PC-3 (cell line): ENCODE data around the gene RPS6KA2. TPM values are rescaled to one million over a fixed set of nuclear protein-coding genes. Genes with fewer than 3 reads are reported as not detected.

ENCODE experiments used
- ATAC-seq: fragments of 200-7000 bp; cut with Tn5 transposase; 2 replicates; pipeline ENCODE4 v1.9.1; 2020; ENCODE audit warnings: mild to moderate bottlenecking, moderate library complexity
- BruUV-seq: library from RNA; stranded (reverse); fragments of 400-500 nt; replicated peaks from 2 replicates; lab custom pipeline; 2021; lab: Mats Ljungman, UMichigan
- CTCF ChIA-PET: fragments of 300-600 bp; sonication (Branson Sonifier 250); formaldehyde crosslinking; loops from one replicate; lab custom pipeline; 2022; ENCODE audit warnings: antibody characterized with exemption; lab: Charles Lee
- POLR2A ChIA-PET: fragments of 300-600 bp; sonication (Branson Sonifier 250); formaldehyde crosslinking; loops from one replicate; lab custom pipeline; 2022; ENCODE audit warnings: antibody characterized with exemption; ENCODE audit not compliant: unreplicated experiment; lab: Charles Lee
- DNase-seq: peaks from one replicate; pipeline ENCODE4 v3.0.0-alpha.2; 2015
- H2AFZ ChIP-seq: fragments of 300-600 bp; sonication (generic); 2 replicates; pipeline ENCODE4 v1.6.0; 2016; ENCODE audit warnings: antibody characterized with exemption, low read length
- H3F3A ChIP-seq: fragments of 300-600 bp; sonication (generic); one replicate; pipeline ENCODE4 v1.6.0; 2017; ENCODE audit warnings: antibody characterized with exemption, low read length, control low read depth, mild to moderate bottlenecking; ENCODE audit not compliant: unreplicated experiment
- H3K27ac ChIP-seq: fragments of 300-600 bp; sonication (generic); 2 replicates; pipeline ENCODE4 v1.5.1; 2016; ENCODE audit warnings: mild to moderate bottlenecking, low read length
- H3K27me3 ChIP-seq: fragments of 300-600 bp; sonication (generic); 2 replicates; pipeline ENCODE4 v1.6.1; 2016; ENCODE audit warnings: low read length, mixed read lengths
- H3K36me3 ChIP-seq: fragments of 300-600 bp; sonication (generic); 2 replicates; pipeline ENCODE4 v1.6.1; 2016; ENCODE audit warnings: low read depth, mixed run types, low read length, mixed read lengths
- H3K4me1 ChIP-seq: fragments of 300-600 bp; sonication (generic); 2 replicates; pipeline ENCODE4 v1.5.1; 2016; ENCODE audit warnings: low read length; ENCODE audit not compliant: insufficient read depth
- H3K4me2 ChIP-seq: fragments of 300-600 bp; sonication (generic); 2 replicates; pipeline ENCODE4 v1.6.0; 2016; ENCODE audit warnings: low read length
- H3K4me3 ChIP-seq: fragments of 300-600 bp; sonication (generic); 2 replicates; pipeline ENCODE4 v1.5.1; 2016; ENCODE audit warnings: mild to moderate bottlenecking, low read length, mixed read lengths
- H3K79me2 ChIP-seq: fragments of 300-600 bp; sonication (generic); 2 replicates; pipeline ENCODE4 v1.6.1; 2017; ENCODE audit warnings: low read length, mixed read lengths
- H3K9ac ChIP-seq: fragments of 300-600 bp; sonication (generic); 2 replicates; pipeline ENCODE4 v1.6.0; 2016; ENCODE audit warnings: mild to moderate bottlenecking, low read length
- H3K9me2 ChIP-seq: fragments of 300-600 bp; sonication (generic); replicated peaks from 2 replicates; pipeline ENCODE4 v1.6.1; 2016; ENCODE audit warnings: mixed run types, low read length, mixed read lengths
- H3K9me3 ChIP-seq: fragments of 300-600 bp; sonication (generic); 2 replicates; pipeline ENCODE4 v1.6.1; 2016; ENCODE audit warnings: low read length, mixed read lengths
- H4K20me1 ChIP-seq: fragments of 300-600 bp; sonication (generic); 2 replicates; pipeline ENCODE4 v1.6.1; 2016; ENCODE audit warnings: low read length, mixed read lengths
- EZH2 ChIP-seq: fragments of 300-600 bp; sonication (generic); IDR thresholded peaks from one replicate; pipeline ENCODE4 v1.6.1; 2017; ENCODE audit warnings: antibody characterized with exemption, mild to moderate bottlenecking, low read length; ENCODE audit not compliant: unreplicated experiment
- EZH2phosphoT487 ChIP-seq: fragments of 300-600 bp; sonication (generic); IDR thresholded peaks from 2 replicates; pipeline ENCODE4 v1.6.1; 2018; ENCODE audit warnings: mild to moderate bottlenecking, antibody characterized with exemption, low read length, borderline replicate concordance
- intact Hi-C: fragments of 100-400 bp; cut with micrococcal nuclease; formaldehyde crosslinking; loops from 2 replicates; pipeline ENCODE4 v1.9.0; 2023
- total RNA-seq: library from RNA; depleted of rRNA; stranded (reverse); fragments of >200 nt; gene quantifications from 2 replicates; pipeline ENCODE4 v1.2.3, GENCODE V29; 2014
- TF ChIP-seq, protein P1 (sequence below): fragments of 300-600 bp; sonication (generic); conservative IDR thresholded peaks from 2 replicates; pipeline ENCODE4 v1.5.1; 2017; ENCODE audit warnings: antibody characterized with exemption, low read depth, mild to moderate bottlenecking, low read length

Gene RPS6KA2
- total RNA-seq, 1 experiment from 2014 or later, result 5.1 TPM

DNA sequence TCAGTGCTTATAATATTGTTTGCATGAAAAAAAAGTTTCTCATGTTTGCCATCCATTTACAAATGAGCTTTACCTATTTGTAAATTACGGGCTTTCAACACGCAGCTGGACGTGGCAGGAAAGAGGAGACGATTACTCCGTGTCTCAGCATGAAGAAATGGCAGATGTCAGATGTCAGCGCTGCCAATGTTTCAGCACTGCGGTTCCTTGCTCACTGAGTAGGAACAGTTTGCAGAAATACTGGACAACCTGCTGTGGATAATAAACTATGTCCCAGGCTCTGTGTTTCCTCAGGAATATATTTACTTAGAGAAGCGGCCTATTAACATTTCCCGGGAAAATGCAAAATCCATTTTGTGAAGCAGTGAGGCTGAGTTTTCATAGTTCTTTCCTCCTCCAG, 63.2 kb downstream of the RPS6KA2 start:
- BruUV-seq, result no TSS peak
- Histone ChIP-seq H3K79me2 (no peaks in the 10 kb centered on the region), H3K27ac (no peak overlapping the region), H3K4me3 (no peak overlapping the region), H3K9me2 (no peaks in the 10 kb centered on the region), H3K9ac (no peak overlapping the region), H2AFZ (no peak overlapping the region), H3K4me1 (peaks cover 21% of the 10 kb centered on the region), H3F3A (no peaks in the 10 kb centered on the region), H3K27me3 (no peaks in the 10 kb centered on the region), H3K36me3 (no peaks in the 10 kb centered on the region), H4K20me1 (no peaks in the 10 kb centered on the region), H3K9me3 (no peaks in the 10 kb centered on the region), H3K4me2 (no peak overlapping the region)
- DNase-seq (no peak), ATAC-seq (no peak)
- ChIA-PET CTCF (no interaction called here), POLR2A (no interaction called here)
- TF ChIP-seq EZH2, result no peak
- TF ChIP-seq, protein P1, sequence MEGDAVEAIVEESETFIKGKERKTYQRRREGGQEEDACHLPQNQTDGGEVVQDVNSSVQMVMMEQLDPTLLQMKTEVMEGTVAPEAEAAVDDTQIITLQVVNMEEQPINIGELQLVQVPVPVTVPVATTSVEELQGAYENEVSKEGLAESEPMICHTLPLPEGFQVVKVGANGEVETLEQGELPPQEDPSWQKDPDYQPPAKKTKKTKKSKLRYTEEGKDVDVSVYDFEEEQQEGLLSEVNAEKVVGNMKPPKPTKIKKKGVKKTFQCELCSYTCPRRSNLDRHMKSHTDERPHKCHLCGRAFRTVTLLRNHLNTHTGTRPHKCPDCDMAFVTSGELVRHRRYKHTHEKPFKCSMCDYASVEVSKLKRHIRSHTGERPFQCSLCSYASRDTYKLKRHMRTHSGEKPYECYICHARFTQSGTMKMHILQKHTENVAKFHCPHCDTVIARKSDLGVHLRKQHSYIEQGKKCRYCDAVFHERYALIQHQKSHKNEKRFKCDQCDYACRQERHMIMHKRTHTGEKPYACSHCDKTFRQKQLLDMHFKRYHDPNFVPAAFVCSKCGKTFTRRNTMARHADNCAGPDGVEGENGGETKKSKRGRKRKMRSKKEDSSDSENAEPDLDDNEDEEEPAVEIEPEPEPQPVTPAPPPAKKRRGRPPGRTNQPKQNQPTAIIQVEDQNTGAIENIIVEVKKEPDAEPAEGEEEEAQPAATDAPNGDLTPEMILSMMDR, result no peak
- no peak for TF ChIP-seq EZH2phosphoT487
- intact Hi-C loops, result no loop called here

DNA sequence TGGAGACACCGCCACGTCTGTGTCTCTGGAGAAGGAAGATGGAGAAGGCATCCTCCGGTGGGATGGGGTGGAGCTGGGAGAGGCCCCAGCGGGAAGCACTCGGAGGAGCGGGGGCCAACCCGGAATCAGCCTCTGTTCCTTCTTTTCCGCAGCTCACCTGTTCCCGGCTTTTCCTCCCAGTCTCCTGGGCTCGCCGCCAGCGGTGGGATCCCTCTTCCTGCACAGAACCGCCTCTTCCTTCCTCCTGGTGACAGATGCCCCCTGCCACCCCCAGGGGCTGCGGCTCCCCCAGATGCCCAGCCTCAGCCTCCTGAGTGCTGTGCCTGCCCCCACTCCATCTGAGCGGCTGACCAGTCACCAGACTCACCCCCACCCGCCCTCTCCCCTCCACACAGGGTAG, 63.9 kb downstream of the RPS6KA2 start:
- Histone ChIP-seq H3F3A (no peaks in the 10 kb centered on the region), H3K27me3 (no peaks in the 10 kb centered on the region), H3K36me3 (no peaks in the 10 kb centered on the region), H3K79me2 (no peaks in the 10 kb centered on the region), H3K9me2 (no peaks in the 10 kb centered on the region), H3K27ac (no peak overlapping the region), H2AFZ (no peak overlapping the region), H3K9me3 (no peaks in the 10 kb centered on the region), H3K4me1 (peaks cover 26% of the 10 kb centered on the region), H3K9ac (no peak overlapping the region), H3K4me3 (no peak overlapping the region), H4K20me1 (no peaks in the 10 kb centered on the region), H3K4me2 (no peak overlapping the region)
- no peak for DNase-seq
- BruUV-seq, result no TSS peak
- CTCF ChIA-PET, result no interaction called here
- intact Hi-C loops, result no loop called here
- TF ChIP-seq EZH2phosphoT487 (no peak), EZH2 (no peak)
- TF ChIP-seq, protein P1, result no peak
- no peak for ATAC-seq
- POLR2A ChIA-PET, result no interaction called here

GRCh38 chr6:166562726-166563125, 64.3 kb downstream of the RPS6KA2 start:
- Histone ChIP-seq H3F3A (no peaks in the 10 kb centered on the region), H2AFZ (no peak overlapping the region), H3K4me3 (no peak overlapping the region), H3K36me3 (no peaks in the 10 kb centered on the region), H3K9ac (no peak overlapping the region), H3K9me2 (no peaks in the 10 kb centered on the region), H3K9me3 (no peaks in the 10 kb centered on the region), H3K79me2 (no peaks in the 10 kb centered on the region), H4K20me1 (no peaks in the 10 kb centered on the region), H3K4me2 (no peak overlapping the region), H3K27ac (no peak overlapping the region), H3K4me1 (peaks cover 27% of the 10 kb centered on the region), H3K27me3 (no peaks in the 10 kb centered on the region)
- no peak for ATAC-seq
- ChIA-PET CTCF (no interaction called here), POLR2A (no interaction called here)
- intact Hi-C loops, result no loop called here
- TF ChIP-seq EZH2phosphoT487 (no peak), EZH2 (no peak)
- TF ChIP-seq, protein P1, result no peak
- DNase-seq, result no peak
- no TSS peak for BruUV-seq
